Spleen (tissue), 11 donors: ENCODE data around the gene TCF12. TPM values are rescaled to one million over a fixed set of nuclear protein-coding genes. Genes with fewer than 3 reads are reported as not detected.

ENCODE experiments used
- DNase-seq: peaks from one replicate; pipeline ENCODE4 v3.0.0-alpha.2; 2020
- H3K27ac ChIP-seq, 8 donors: fragments of 200-600 bp; sonication (generic) in 7 of 8; 1 replicate in 4 of 8; 2 replicates in 4 of 8; pipeline versions ENCODE4 v1.5.0 to v1.8.0; 2016 to 2021; ENCODE audit warnings: inconsistent platforms in 4 of 8, mild to moderate bottlenecking in 4 of 8, moderate library complexity in 1 of 8
- H3K27me3 ChIP-seq, 7 donors: fragments of 200-600 bp; sonication (generic) in 6 of 7; replicated peaks in 1 of 7; 1 replicate in 4 of 7; 2 replicates in 3 of 7; pipeline versions ENCODE4 v1.5.0 to v1.8.0; 2016 to 2021; ENCODE audit warnings: inconsistent platforms in 3 of 7, mild to moderate bottlenecking in 1 of 7
- H3K36me3 ChIP-seq, 6 donors: fragments of 200-600 bp; sonication (generic) in 5 of 6; 1 replicate in 4 of 6; 2 replicates in 2 of 6; pipeline versions ENCODE4 v1.5.0 to v1.8.0; 2016 to 2021; ENCODE audit warnings: inconsistent platforms in 2 of 6
- H3K4me1 ChIP-seq, 6 donors: fragments of 200-600 bp; sonication (generic) in 5 of 6; 1 replicate in 3 of 6; 2 replicates in 3 of 6; pipeline versions ENCODE4 v1.5.0 to v1.8.0; 2016 to 2021; ENCODE audit warnings: inconsistent platforms in 3 of 6
- H3K4me3 ChIP-seq, 8 donors: fragments of 200-600 bp; sonication (generic) in 7 of 8; 1 replicate in 4 of 8; 2 replicates in 4 of 8; pipeline versions ENCODE4 v1.5.0 to v1.8.0; 2016 to 2021; ENCODE audit warnings: inconsistent platforms in 4 of 8, mild to moderate bottlenecking in 4 of 8, moderate library complexity in 2 of 8
- H3K9me3 ChIP-seq, 8 donors: fragments of 200-600 bp; sonication (generic) in 7 of 8; 1 replicate in 4 of 8; 2 replicates in 4 of 8; pipeline versions ENCODE4 v1.5.0 to v1.8.0; 2016 to 2021; ENCODE audit warnings: inconsistent platforms in 4 of 8
- CTCF ChIP-seq, 11 experiments: fragments of 200-600 bp in 7 of 11; fragments of 450-650 bp in 4 of 11; sonication (generic) in 4 of 11; IDR thresholded peaks in 8 of 11; conservative IDR thresholded peaks in 3 of 11; 1 replicate in 7 of 11; 2 replicates in 4 of 11; pipeline versions ENCODE4 v1.4.0 to v1.8.0; 2016 to 2021; ENCODE audit warnings: antibody characterized with exemption in 11 of 11, inconsistent platforms in 4 of 11, mild to moderate bottlenecking in 1 of 11
- POLR2A ChIP-seq, 3 donors: fragments of 450-650 bp; IDR thresholded peaks; one replicate each; pipeline ENCODE4 v1.5.1; 2017; ENCODE audit warnings: antibody characterized with exemption in 3 of 3, mild to moderate bottlenecking in 1 of 3
- POLR2AphosphoS5 ChIP-seq, 3 donors: sonication (generic); formaldehyde crosslinking; IDR thresholded peaks; one replicate each; pipeline ENCODE4 v1.5.1; 2017; ENCODE audit warnings: antibody characterized with exemption in 3 of 3
- WGBS, 5 donors: extraction: QIAGEN DNeasy Blood & Tissue Kit in 3 of 5; methylation state at CpG; one replicate each; pipeline versions ENCODE4 v1.1.5 to v1.1.7; 2013 to 2018; 5-methylcytosine and 5-hydroxymethylcytosine counted together
- intact Hi-C: fragments of 100-400 bp; cut with DNase I; formaldehyde crosslinking; loops from one replicate; pipeline ENCODE4 v1.15.0; 2023; ENCODE audit warnings: low total_unique reads
- polyA plus RNA-seq, 3 donors: library from polyadenylated mRNA; stranded (reverse); fragments of 200-250 nt; gene quantifications; one replicate each; pipeline ENCODE4 v1.2.1, GENCODE V29; 2013
- total RNA-seq, 7 donors: library from RNA; depleted of rRNA in 3 of 7; stranded (reverse); fragments of >200 nt in 3 of 7; fragmentation: NEBNext Ultra II Directional in 4 of 7; extraction: Animal tissue kit (Norgen Biotek cat#: 25700) in 4 of 7; gene quantifications; one replicate each; pipeline versions ENCODE4 v1.1.0 to v1.2.1, GENCODE V29; 2016 to 2021
- donor health status: healthy with polysubstance abuse.
- donor health status: DM: no; HTN: no; CAD: no; lungs with moderate emphysema.
- donor health status: DM: no; HTN: no; CAD: no.
- donor health status: Bipolar disorder and iron deficiency.
- donor health status: healthy.
- donor health status: DM: no; HTN: no; CAD: no.
- donor health status: DM: yes; HTN: yes; CAD: no.

Gene TCF12
- total and polyA plus RNA-seq, 10 donors = 8.3 to 139 (median 111) TPM

GRCh38 chr15:56933811-56934210 lies 15.4 kb downstream of the TCF12 start:
- H3K27me3 ChIP-seq = no peaks in the 10 kb centered on the region
- no peak overlapping the region for H3K27ac ChIP-seq
- TF ChIP-seq POLR2A (IDR thresholded peaks at IDR 0.05) = no peak
- no peak for TF ChIP-seq CTCF (IDR thresholded peaks at IDR 0.05 in 8 of 11, conservative IDR thresholded peaks at IDR 0.05 in 3 of 11)
- peaks cover 0 to 31% (median 0%) of the 10 kb centered on the region in 6 donors for H3K36me3 ChIP-seq
- DNase-seq = no peak
- intact Hi-C loops = no loop called here
- peaks cover 0 to 17% (median 11%) of the 10 kb centered on the region in 8 donors for H3K9me3 ChIP-seq
- H3K4me1 ChIP-seq = peaks cover 12 to 61% (median 30%) of the 10 kb centered on the region in 6 donors
- no peak overlapping the region for H3K4me3 ChIP-seq

- H3K27me3 ChIP-seq = no peaks in the 10 kb centered on the region
- H3K36me3 ChIP-seq = peaks cover 0 to 30% (median 0%) of the 10 kb centered on the region in 6 donors
- peaks cover 0 to 17% (median 11%) of the 10 kb centered on the region in 8 donors for H3K9me3 ChIP-seq
- 74 to 84% (median 81%) methylated on average over 5 of the region's 5 CpGs for WGBS, 5 donors
- intact Hi-C loops = no loop called here
- H3K27ac ChIP-seq = no peak overlapping the region
- H3K4me3 ChIP-seq = no peak overlapping the region
- no peak for TF ChIP-seq CTCF (IDR thresholded peaks at IDR 0.05 in 8 of 11, conservative IDR thresholded peaks at IDR 0.05 in 3 of 11)
- TF ChIP-seq POLR2AphosphoS5 (IDR thresholded peaks at IDR 0.05) = no peak
- no peak for TF ChIP-seq POLR2A (IDR thresholded peaks at IDR 0.05)
- DNase-seq = no peak
- H3K4me1 ChIP-seq = peaks cover 10 to 61% (median 32%) of the 10 kb centered on the region in 6 donors
Measured at GRCh38 chr15:56934269-56934668, 15.8 kb downstream of the TCF12 start.

- Histone ChIP-seq H3K9me3 (peaks cover 0 to 17% (median 11%) of the 10 kb centered on the region in 8 donors), H3K4me1 (peaks cover 3 to 54% (median 22%) of the 10 kb centered on the region in 6 donors), H3K4me3 (no peak overlapping the region), H3K27me3 (no peaks in the 10 kb centered on the region), H3K27ac (no peak overlapping the region), H3K36me3 (peaks cover 0 to 21% (median 0%) of the 10 kb centered on the region in 6 donors)
- WGBS, 5 donors = 90 to 97% (median 95%) methylated on average over 5 of the region's 5 CpGs
- intact Hi-C loops = no loop called here
- TF ChIP-seq POLR2AphosphoS5 (IDR thresholded peaks at IDR 0.05) = no peak
- TF ChIP-seq POLR2A (IDR thresholded peaks at IDR 0.05) = no peak
- no peak for TF ChIP-seq CTCF (IDR thresholded peaks at IDR 0.05 in 8 of 11, conservative IDR thresholded peaks at IDR 0.05 in 3 of 11)
- no peak for DNase-seq
Measured at GRCh38 chr15:56936929-56937328, 18.5 kb downstream of the TCF12 start.

DNA sequence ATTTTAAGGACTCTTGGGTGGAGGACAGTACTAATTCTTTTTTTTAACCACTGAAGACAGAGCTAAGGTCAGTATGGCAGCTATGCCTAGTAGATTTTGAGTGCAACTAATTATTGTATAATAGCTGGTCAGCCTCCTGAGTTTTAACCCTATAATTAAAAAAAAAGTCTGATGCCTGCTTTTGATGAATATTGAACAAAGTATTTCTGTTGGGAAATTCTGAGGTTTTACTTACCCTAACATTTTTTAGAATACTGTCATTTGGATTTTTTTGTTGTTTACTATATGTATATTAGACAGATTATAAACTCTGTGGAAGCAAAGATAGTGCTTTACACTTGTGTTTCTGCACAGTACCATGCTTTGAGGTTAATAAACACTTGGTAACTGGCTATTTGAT lies 20.8 kb downstream of the TCF12 start:
- Histone ChIP-seq H3K27ac (no peak overlapping the region), H3K9me3 (peaks cover 0 to 17% (median 11%) of the 10 kb centered on the region in 8 donors), H3K36me3 (peaks cover 0 to 18% (median 0%) of the 10 kb centered on the region in 6 donors), H3K4me3 (no peak overlapping the region), H3K4me1 (peaks cover 0 to 58% (median 21%) of the 10 kb centered on the region in 6 donors), H3K27me3 (no peaks in the 10 kb centered on the region)
- TF ChIP-seq POLR2A (IDR thresholded peaks at IDR 0.05) (no peak), POLR2AphosphoS5 (IDR thresholded peaks at IDR 0.05) (no peak), CTCF (IDR thresholded peaks at IDR 0.05 in 8 of 11, conservative IDR thresholded peaks at IDR 0.05 in 3 of 11) (no peak)
- no peak for DNase-seq
- intact Hi-C loops = no loop called here
